Measurements from ENCODE around the gene SIGMAR1.

GRCh38 chr9:34684145-34684544, 46.6 kb upstream of the SIGMAR1 start:
- TF ChIP-seq CTCF (IDR thresholded peaks at IDR 0.05; ENCODE audit: low read length) = no peak
- TF ChIP-seq EZH2 (IDR thresholded peaks at IDR 0.05; ENCODE audit: borderline replicate concordance, low read length) = no peak
